ENCODE results near the gene FN3KRP. TPM values are rescaled to one million over a fixed set of nuclear protein-coding genes. Genes with fewer than 3 reads are reported as not detected.

FN3KRP gene
- total RNA-seq, 2 donors from 2014 or later = 34.5 to 40.0 TPM

- 86 to 87% methylated on average over 28 to 48 of the region's 48 CpGs for WGBS, 2 experiments (ENCODE audit: insufficient coverage in 1 of 2, insufficient read length in 1 of 2)
- DNase-seq = peak; percentile 51
- no peak overlapping the region for H3K27ac Mint-ChIP-seq
Measured at GRCh38 chr17:82729479-82730260, 13.2 kb downstream of the FN3KRP start.

GRCh38 chr17:82732118-82732743, 15.7 kb downstream of the FN3KRP start:
- no peak overlapping the region for H3K27ac ChIP-seq (ENCODE audit: low read depth, low read length)
- H3K4me3 ChIP-seq (ENCODE audit: low read length) = no peak overlapping the region
- H3K4me1 ChIP-seq (ENCODE audit: control insufficient read depth, insufficient read depth, low read length) = no peaks in the 10 kb centered on the region
- H3K36me3 ChIP-seq (ENCODE audit: control insufficient read depth, insufficient read depth, low read length) = peaks cover 19% of the 10 kb centered on the region
- H3K9ac ChIP-seq (ENCODE audit: extremely low read depth, low read length, poor library complexity, severe bottlenecking) = no peak overlapping the region
- no peaks in the 10 kb centered on the region for H3K4me1 Mint-ChIP-seq
- peaks cover 3% of the 10 kb centered on the region for H3K27me3 Mint-ChIP-seq (ENCODE audit: insufficient read depth)
- no peaks in the 10 kb centered on the region for H3K27me3 ChIP-seq (ENCODE audit: control insufficient read depth, insufficient read depth, low read length, poor library complexity, severe bottlenecking)
- no peaks in the 10 kb centered on the region for H3K9me3 Mint-ChIP-seq
- no peak overlapping the region for H3K4me3 Mint-ChIP-seq
- no peak for TF ChIP-seq CTCF (conservative IDR thresholded peaks at IDR 0.05)
- DNase-seq = no peak
- no peak overlapping the region for H3K27ac Mint-ChIP-seq
- peaks cover 9% of the 10 kb centered on the region for H3K9me3 ChIP-seq (ENCODE audit: control insufficient read depth, low read length)
- peaks cover 38% of the 10 kb centered on the region for H3K36me3 Mint-ChIP-seq (ENCODE audit: low read depth)
- 94 to 98% methylated on average over 8 to 9 of the region's 13 CpGs for WGBS, 2 experiments (ENCODE audit: insufficient coverage in 1 of 2, insufficient read length in 1 of 2)

More at GRCh38 chr17:82729479-82730260, 13.2 kb downstream of the FN3KRP start:
- Histone ChIP-seq H3K9me3 (ENCODE audit: control insufficient read depth, low read length) (peaks cover 9% of the 10 kb centered on the region), H3K9ac (ENCODE audit: extremely low read depth, low read length, poor library complexity, severe bottlenecking) (no peak overlapping the region), H3K27me3 (ENCODE audit: control insufficient read depth, insufficient read depth, low read length, poor library complexity, severe bottlenecking) (no peaks in the 10 kb centered on the region), H3K27ac (ENCODE audit: low read depth, low read length) (no peak overlapping the region), H3K36me3 (ENCODE audit: control insufficient read depth, insufficient read depth, low read length) (peaks cover 21% of the 10 kb centered on the region), H3K4me1 (ENCODE audit: control insufficient read depth, insufficient read depth, low read length) (no peaks in the 10 kb centered on the region), H3K4me3 (ENCODE audit: low read length) (no peak overlapping the region)
- Mint-ChIP-seq H3K27me3 (ENCODE audit: insufficient read depth) (no peaks in the 10 kb centered on the region), H3K4me3 (no peak overlapping the region), H3K4me1 (no peaks in the 10 kb centered on the region), H3K36me3 (ENCODE audit: low read depth) (peaks cover 48% of the 10 kb centered on the region), H3K9me3 (no peaks in the 10 kb centered on the region)
- TF ChIP-seq CTCF (conservative IDR thresholded peaks at IDR 0.05) = no peak

GRCh38 chr17:82734987-82735866, 18.7 kb downstream of the FN3KRP start, which contains the start of gene FN3K:
FN3K (plus strand) TSS chr17:82735615; CDS start chr17:82735637, 22 bp downstream.
- H3K4me3 Mint-ChIP-seq = peak within 1 kb of the TSS; percentile 67
- peak within 1 kb of the TSS; percentile 86 for H3K4me3 ChIP-seq (ENCODE audit: low read length)
- peaks cover 35% of the 10 kb centered on the region for H3K36me3 ChIP-seq (ENCODE audit: control insufficient read depth, insufficient read depth, low read length)
- peak within 1 kb of the TSS; percentile 72 for H3K9ac ChIP-seq (ENCODE audit: extremely low read depth, low read length, poor library complexity, severe bottlenecking)
- H3K36me3 Mint-ChIP-seq (ENCODE audit: low read depth) = peaks cover 41% of the 10 kb centered on the region
- peak within 1 kb of the TSS; percentile 58 for H3K27ac Mint-ChIP-seq
- H3K27ac ChIP-seq (ENCODE audit: low read depth, low read length) = no peak within 1 kb of the TSS
- no peaks in the 10 kb centered on the region for H3K4me1 Mint-ChIP-seq
- peaks cover 3% of the 10 kb centered on the region for H3K27me3 Mint-ChIP-seq (ENCODE audit: insufficient read depth)
- peak; percentile 93 for DNase-seq
- H3K9me3 Mint-ChIP-seq = peaks cover 13% of the 10 kb centered on the region
- no peaks in the 10 kb centered on the region for H3K27me3 ChIP-seq (ENCODE audit: control insufficient read depth, insufficient read depth, low read length, poor library complexity, severe bottlenecking)
- no peak for TF ChIP-seq CTCF (conservative IDR thresholded peaks at IDR 0.05)
- 9 to 26% methylated on average over 28 to 101 of the region's 101 CpGs for WGBS, 2 experiments (ENCODE audit: insufficient coverage in 1 of 2, insufficient read length in 1 of 2)
- H3K4me1 ChIP-seq (ENCODE audit: control insufficient read depth, insufficient read depth, low read length) = no peaks in the 10 kb centered on the region
- peaks cover 16% of the 10 kb centered on the region for H3K9me3 ChIP-seq (ENCODE audit: control insufficient read depth, low read length)

Measured in endodermal cell (in vitro differentiated cells).